Measurements from ENCODE around the gene TBC1D9B. TPM values are rescaled to one million over a fixed set of nuclear protein-coding genes. Genes with fewer than 3 reads are reported as not detected.

TBC1D9B gene
- total and polyA plus RNA-seq, 2 of the 13 experiments (the other 11 are each of a cell fraction or from before 2014, with no cell fraction given): 35.0 to 50.0 TPM

GRCh38 chr5:179818746-179819295 lies 88.9 kb downstream of the TBC1D9B start (continued):
- peak; percentile 81 for TF ChIP-seq ZFY (CRISPR knock-in tag; IDR thresholded peaks at IDR 0.05)
- TF ChIP-seq PITX1 (CRISPR knock-in tag; IDR thresholded peaks at IDR 0.05): peak; percentile 86; the same call in 1 of the 2 replicates
- TF ChIP-seq SETDB1 (CRISPR knock-in tag; IDR thresholded peaks at IDR 0.05; ENCODE audit: borderline replicate concordance): no peak
- TF ChIP-seq ZNF263 (CRISPR knock-in tag; IDR thresholded peaks at IDR 0.05): no peak
- TF ChIP-seq ZNF430 (CRISPR knock-in tag; IDR thresholded peaks at IDR 0.05): 0 out of 2 replicates have a peak, but pooled peaks have one; percentile 63
- TF ChIP-seq ZNF446 (CRISPR knock-in tag; IDR thresholded peaks at IDR 0.05): peak; percentile 25; the same call in 1 of the 2 replicates
- TF ChIP-seq TFAP4 (IDR thresholded peaks at IDR 0.05; ENCODE audit: borderline replicate concordance, low read depth): peak; percentile 84
- peak; percentile 63; the same call in 1 of the 2 replicates for TF ChIP-seq FOXC1 (CRISPR knock-in tag; IDR thresholded peaks at IDR 0.05; ENCODE audit: borderline replicate concordance)
- TF ChIP-seq PRDM15 (CRISPR knock-in tag; IDR thresholded peaks at IDR 0.05): peak; percentile 72
- peak; percentile 91 for TF ChIP-seq SALL1 (CRISPR knock-in tag; IDR thresholded peaks at IDR 0.05)
- TF ChIP-seq ZNF362 (CRISPR knock-in tag; IDR thresholded peaks at IDR 0.05; ENCODE audit: borderline replicate concordance): 0 out of 2 replicates have a peak, but pooled peaks have one; percentile 27
- TF ChIP-seq ZNF280D (CRISPR knock-in tag; IDR thresholded peaks at IDR 0.05): 0 out of 2 replicates have a peak, but pooled peaks have one; percentile 56
- TF ChIP-seq NRL (CRISPR knock-in tag; IDR thresholded peaks at IDR 0.05; ENCODE audit: borderline replicate concordance): no peak
- TF ChIP-seq SNAI1 (CRISPR knock-in tag; IDR thresholded peaks at IDR 0.05; ENCODE audit: borderline replicate concordance): no peak
- TF ChIP-seq ZNF382 (CRISPR knock-in tag; IDR thresholded peaks at IDR 0.05; ENCODE audit: borderline replicate concordance): no peak
- TF ChIP-seq SP2 (CRISPR knock-in tag; IDR thresholded peaks at IDR 0.05): 0 out of 2 replicates have a peak, but pooled peaks have one; percentile 31
- no peak for TF ChIP-seq ZNF101 (CRISPR knock-in tag; IDR thresholded peaks at IDR 0.05; ENCODE audit: borderline replicate concordance, low read depth)
- TF ChIP-seq MTA3 (CRISPR knock-in tag; IDR thresholded peaks at IDR 0.05): no peak
- TF ChIP-seq ZNF33A (CRISPR knock-in tag; IDR thresholded peaks at IDR 0.05; ENCODE audit: borderline replicate concordance): no peak
- peak; percentile 60 for TF ChIP-seq ZBTB38 (CRISPR knock-in tag; IDR thresholded peaks at IDR 0.05)
- peak in 1 of 2 experiments; percentile 94; a peak in 2 of 4 replicates for TF ChIP-seq KLF16 (CRISPR knock-in tag; IDR thresholded peaks at IDR 0.05)

Data from HepG2 (cell line).